ENCODE results near the gene PCDH10. TPM values are rescaled to one million over a fixed set of nuclear protein-coding genes. Genes with fewer than 3 reads are reported as not detected.

The PCDH10 gene
- total RNA-seq, 6 experiments from 2014 or later = 0.05 to 0.20 (median 0.12) TPM; not detected in 3

GRCh38 chr4:133145758-133146573 is 3.1 kb upstream of the PCDH10 start:
- Histone ChIP-seq H3K27me3 (peaks cover 0 to 20% of the 10 kb centered on the region in 2 donors), H3K4me3 (no peak overlapping the region), H3K4me1 (peaks cover 0 to 20% (median 0%) of the 10 kb centered on the region in 4 donors), H3K9me3 (no peaks in the 10 kb centered on the region), H3K27ac (no peak overlapping the region), H3K36me3 (no peaks in the 10 kb centered on the region)
- DNase-seq = no peak
- no peak for ATAC-seq
- intact Hi-C loops (cut with DNase I) = no loop called here
- WGBS (ENCODE audit: insufficient coverage, low coverage, low lambda C conversion rate, missing lambda C conversion rate) = 4% methylated on average over 10 of the region's 10 CpGs
- TF ChIP-seq POLR2A (IDR thresholded peaks at IDR 0.05) (no peak), CTCF (IDR thresholded peaks at IDR 0.05) (no peak)

- intact Hi-C loops (cut with DNase I) = no loop called here
- peak; percentile 50 to 61 (median 56) for ATAC-seq
- H3K27ac ChIP-seq = no peak overlapping the region
- H3K4me3 ChIP-seq = peak overlapping the region in 1 of 3 donors; percentile 8
- H3K36me3 ChIP-seq = no peaks in the 10 kb centered on the region
- peaks cover 0 to 26% of the 10 kb centered on the region in 2 donors for H3K27me3 ChIP-seq
- DNase-seq = no peak
- TF ChIP-seq CTCF (IDR thresholded peaks at IDR 0.05) = peak; percentile 41 to 82 (median 76)
- TF ChIP-seq POLR2A (IDR thresholded peaks at IDR 0.05) = no peak
- peaks cover 0 to 27% (median 0%) of the 10 kb centered on the region in 4 donors for H3K4me1 ChIP-seq
- under 1% methylated on average over 17 of the region's 29 CpGs for WGBS (ENCODE audit: insufficient coverage, low coverage, low lambda C conversion rate, missing lambda C conversion rate)
- no peaks in the 10 kb centered on the region for H3K9me3 ChIP-seq
These were observed 2.4 kb upstream of the PCDH10 start for GRCh38 chr4:133146574-133147241.

DNA sequence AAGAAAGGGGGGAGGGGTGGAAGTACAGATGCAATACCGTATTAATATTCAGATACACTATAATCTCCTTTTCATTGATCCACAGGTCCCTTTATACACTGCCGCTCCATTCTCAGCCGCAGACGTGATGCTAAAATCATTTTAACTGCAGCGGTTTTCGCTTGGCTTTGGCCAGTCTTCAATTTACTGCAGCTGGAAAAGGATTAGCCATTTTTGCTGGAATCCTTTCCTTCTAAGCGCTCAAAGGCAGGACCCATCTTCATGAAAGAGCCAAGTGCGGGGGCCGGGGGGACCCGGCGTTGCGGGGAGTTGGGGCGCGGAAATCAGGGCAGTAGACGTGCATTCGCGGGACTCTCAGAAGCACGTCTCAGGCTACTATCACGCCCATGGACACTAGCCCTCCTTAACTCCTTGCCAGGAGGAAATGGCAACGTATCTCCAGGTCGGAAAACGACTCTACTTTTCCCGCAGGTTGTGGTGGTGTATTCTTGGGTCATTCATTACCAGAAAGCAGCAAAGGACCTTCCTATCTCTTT is 1.7 kb upstream of the PCDH10 start:
- peak overlapping the region in 1 of 3 donors; percentile 8 for H3K4me3 ChIP-seq
- no peak for TF ChIP-seq CTCF (IDR thresholded peaks at IDR 0.05)
- TF ChIP-seq POLR2A (IDR thresholded peaks at IDR 0.05) = no peak
- H3K4me1 ChIP-seq = peaks cover 0 to 32% (median 0%) of the 10 kb centered on the region in 4 donors
- H3K36me3 ChIP-seq = no peaks in the 10 kb centered on the region
- no peak for DNase-seq
- H3K27me3 ChIP-seq = peaks cover 0 to 30% of the 10 kb centered on the region in 2 donors
- H3K9me3 ChIP-seq = no peaks in the 10 kb centered on the region
- WGBS (ENCODE audit: insufficient coverage, low coverage, low lambda C conversion rate, missing lambda C conversion rate) = 3% methylated on average over 23 of the region's 23 CpGs
- intact Hi-C loops (cut with DNase I) = no loop called here
- no peak for ATAC-seq
- H3K27ac ChIP-seq = no peak overlapping the region

- no peaks in the 10 kb centered on the region for H3K36me3 ChIP-seq
- ATAC-seq (peak in 3 of 4 donors; percentile 17 to 26 (median 26)), DNase-seq (no peak)
- H3K27me3 ChIP-seq = peaks cover 0 to 30% of the 10 kb centered on the region in 2 donors
- H3K27ac ChIP-seq = no peak overlapping the region
- H3K4me1 ChIP-seq = peaks cover 0 to 32% (median 0%) of the 10 kb centered on the region in 4 donors
- TF ChIP-seq POLR2A (IDR thresholded peaks at IDR 0.05) = no peak
- intact Hi-C loops (cut with DNase I) = no loop called here
- 3% methylated on average over 47 of the region's 54 CpGs for WGBS (ENCODE audit: insufficient coverage, low coverage, low lambda C conversion rate, missing lambda C conversion rate)
- H3K4me3 ChIP-seq = peak overlapping the region in 2 of 3 donors; percentile 7 to 23
- no peaks in the 10 kb centered on the region for H3K9me3 ChIP-seq
These were observed 989 bp upstream of the PCDH10 start for GRCh38 chr4:133147921-133148689.

Measured in right lobe of liver (tissue), 6 donors.